ENCODE results near the gene SORCS2. TPM values are rescaled to one million over a fixed set of nuclear protein-coding genes. Genes with fewer than 3 reads are reported as not detected.

The SORCS2 gene
- polyA plus RNA-seq, 1 donor from 2014 or later = 1.0 TPM

DNA sequence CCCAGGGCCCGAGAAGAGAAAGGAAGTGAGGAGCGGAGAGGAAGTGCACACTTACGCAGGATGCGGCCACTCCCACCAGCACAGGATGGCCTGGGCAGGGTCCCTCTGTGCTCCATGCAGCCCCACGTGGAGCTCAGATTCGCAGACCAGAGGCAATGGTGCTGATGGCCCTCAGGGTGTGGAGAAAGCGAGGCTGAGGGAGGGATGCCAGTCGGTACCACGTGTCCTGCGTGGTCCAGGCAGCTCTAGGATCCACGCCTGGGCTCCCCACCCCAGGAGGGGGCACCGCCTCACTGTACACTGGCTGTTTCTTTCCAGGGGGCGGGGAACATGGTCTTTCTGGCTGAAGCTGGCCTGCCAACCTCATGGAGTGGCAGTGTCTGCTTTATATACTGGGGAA lies 505.5 kb downstream of the SORCS2 start:
- TF ChIP-seq SMC3 (conservative IDR thresholded peaks at IDR 0.05; ENCODE audit: poor library complexity) (no peak), EZH2 (IDR thresholded peaks at IDR 0.05; ENCODE audit: borderline replicate concordance, insufficient read depth, low read length, poor library complexity, severe bottlenecking) (no peak)
- TF ChIP-seq, protein P1, sequence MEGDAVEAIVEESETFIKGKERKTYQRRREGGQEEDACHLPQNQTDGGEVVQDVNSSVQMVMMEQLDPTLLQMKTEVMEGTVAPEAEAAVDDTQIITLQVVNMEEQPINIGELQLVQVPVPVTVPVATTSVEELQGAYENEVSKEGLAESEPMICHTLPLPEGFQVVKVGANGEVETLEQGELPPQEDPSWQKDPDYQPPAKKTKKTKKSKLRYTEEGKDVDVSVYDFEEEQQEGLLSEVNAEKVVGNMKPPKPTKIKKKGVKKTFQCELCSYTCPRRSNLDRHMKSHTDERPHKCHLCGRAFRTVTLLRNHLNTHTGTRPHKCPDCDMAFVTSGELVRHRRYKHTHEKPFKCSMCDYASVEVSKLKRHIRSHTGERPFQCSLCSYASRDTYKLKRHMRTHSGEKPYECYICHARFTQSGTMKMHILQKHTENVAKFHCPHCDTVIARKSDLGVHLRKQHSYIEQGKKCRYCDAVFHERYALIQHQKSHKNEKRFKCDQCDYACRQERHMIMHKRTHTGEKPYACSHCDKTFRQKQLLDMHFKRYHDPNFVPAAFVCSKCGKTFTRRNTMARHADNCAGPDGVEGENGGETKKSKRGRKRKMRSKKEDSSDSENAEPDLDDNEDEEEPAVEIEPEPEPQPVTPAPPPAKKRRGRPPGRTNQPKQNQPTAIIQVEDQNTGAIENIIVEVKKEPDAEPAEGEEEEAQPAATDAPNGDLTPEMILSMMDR (IDR thresholded peaks at IDR 0.05; ENCODE audit: poor library complexity, severe bottlenecking) = no peak
- H3K27me3 ChIP-seq (ENCODE audit: insufficient read depth, low read depth, low read length) = no peaks in the 10 kb centered on the region
- no peaks in the 10 kb centered on the region for H3K9me2 ChIP-seq (ENCODE audit: insufficient read depth, low read length)
- no peaks in the 10 kb centered on the region for H3K36me3 ChIP-seq (ENCODE audit: insufficient read depth, low read length)
- no peaks in the 10 kb centered on the region for H3K9me3 ChIP-seq (ENCODE audit: low read length)
- H3K9ac ChIP-seq (ENCODE audit: low read length) = no peak overlapping the region
- H3F3A ChIP-seq (ENCODE audit: insufficient read depth, low read length, poor library complexity, severe bottlenecking) = no peaks in the 10 kb centered on the region
- no peak overlapping the region for H2AFZ ChIP-seq (ENCODE audit: low read depth, low read length)
- H3K4me3 ChIP-seq (ENCODE audit: low read length) = no peak overlapping the region
- no peak overlapping the region for H3K27ac ChIP-seq (ENCODE audit: low read length)
- H3K79me2 ChIP-seq (replicated peaks; ENCODE audit: insufficient read depth, low read length) = no peaks in the 10 kb centered on the region
- H3K4me2 ChIP-seq (ENCODE audit: low read length) = no peak overlapping the region
- H4K20me1 ChIP-seq (ENCODE audit: insufficient read depth) = no peaks in the 10 kb centered on the region

DNA sequence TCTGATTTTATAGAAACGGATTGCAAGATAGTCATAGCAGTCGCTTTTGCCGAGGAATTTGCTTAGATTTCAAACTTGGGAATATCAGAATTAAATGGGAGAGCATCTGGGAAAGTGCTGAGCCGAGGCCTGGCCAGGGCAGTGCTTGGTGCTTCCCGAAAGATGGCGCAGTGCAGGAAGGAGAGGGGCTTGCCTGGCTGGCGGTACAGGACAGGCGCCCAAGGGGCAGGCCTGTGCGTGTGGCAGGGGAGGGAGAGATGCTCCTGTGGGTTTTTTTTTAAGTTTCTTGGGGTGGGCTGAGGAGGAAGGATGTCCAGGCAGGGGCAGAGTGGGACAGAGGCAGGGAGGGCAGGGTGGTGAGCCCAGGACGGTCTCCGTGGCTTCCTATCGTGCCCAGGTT lies 506.2 kb downstream of the SORCS2 start:
- Histone ChIP-seq H2AFZ (ENCODE audit: low read depth, low read length) (no peak overlapping the region), H3K27ac (ENCODE audit: low read length) (no peak overlapping the region), H4K20me1 (ENCODE audit: insufficient read depth) (no peaks in the 10 kb centered on the region), H3K4me2 (ENCODE audit: low read length) (no peak overlapping the region), H3K27me3 (ENCODE audit: insufficient read depth, low read depth, low read length) (no peaks in the 10 kb centered on the region), H3F3A (ENCODE audit: insufficient read depth, low read length, poor library complexity, severe bottlenecking) (no peaks in the 10 kb centered on the region), H3K79me2 (replicated peaks; ENCODE audit: insufficient read depth, low read length) (no peaks in the 10 kb centered on the region), H3K4me3 (ENCODE audit: low read length) (no peak overlapping the region), H3K9ac (ENCODE audit: low read length) (no peak overlapping the region), H3K36me3 (ENCODE audit: insufficient read depth, low read length) (no peaks in the 10 kb centered on the region), H3K9me2 (ENCODE audit: insufficient read depth, low read length) (no peaks in the 10 kb centered on the region), H3K9me3 (ENCODE audit: low read length) (no peaks in the 10 kb centered on the region)
- TF ChIP-seq EP300 (conservative IDR thresholded peaks at IDR 0.05; ENCODE audit: poor library complexity, severe bottlenecking) (no peak), MXI1 (conservative IDR thresholded peaks at IDR 0.05; ENCODE audit: poor library complexity, severe bottlenecking) (no peak), EZH2 (IDR thresholded peaks at IDR 0.05; ENCODE audit: borderline replicate concordance, insufficient read depth, low read length, poor library complexity, severe bottlenecking) (no peak), SMC3 (conservative IDR thresholded peaks at IDR 0.05; ENCODE audit: poor library complexity) (no peak), RAD21 (conservative IDR thresholded peaks at IDR 0.05) (no peak), TAF1 (IDR thresholded peaks at IDR 0.05; ENCODE audit: low read depth) (no peak), POLR2AphosphoS5 (IDR thresholded peaks at IDR 0.05) (no peak)
- TF ChIP-seq, protein P2, sequence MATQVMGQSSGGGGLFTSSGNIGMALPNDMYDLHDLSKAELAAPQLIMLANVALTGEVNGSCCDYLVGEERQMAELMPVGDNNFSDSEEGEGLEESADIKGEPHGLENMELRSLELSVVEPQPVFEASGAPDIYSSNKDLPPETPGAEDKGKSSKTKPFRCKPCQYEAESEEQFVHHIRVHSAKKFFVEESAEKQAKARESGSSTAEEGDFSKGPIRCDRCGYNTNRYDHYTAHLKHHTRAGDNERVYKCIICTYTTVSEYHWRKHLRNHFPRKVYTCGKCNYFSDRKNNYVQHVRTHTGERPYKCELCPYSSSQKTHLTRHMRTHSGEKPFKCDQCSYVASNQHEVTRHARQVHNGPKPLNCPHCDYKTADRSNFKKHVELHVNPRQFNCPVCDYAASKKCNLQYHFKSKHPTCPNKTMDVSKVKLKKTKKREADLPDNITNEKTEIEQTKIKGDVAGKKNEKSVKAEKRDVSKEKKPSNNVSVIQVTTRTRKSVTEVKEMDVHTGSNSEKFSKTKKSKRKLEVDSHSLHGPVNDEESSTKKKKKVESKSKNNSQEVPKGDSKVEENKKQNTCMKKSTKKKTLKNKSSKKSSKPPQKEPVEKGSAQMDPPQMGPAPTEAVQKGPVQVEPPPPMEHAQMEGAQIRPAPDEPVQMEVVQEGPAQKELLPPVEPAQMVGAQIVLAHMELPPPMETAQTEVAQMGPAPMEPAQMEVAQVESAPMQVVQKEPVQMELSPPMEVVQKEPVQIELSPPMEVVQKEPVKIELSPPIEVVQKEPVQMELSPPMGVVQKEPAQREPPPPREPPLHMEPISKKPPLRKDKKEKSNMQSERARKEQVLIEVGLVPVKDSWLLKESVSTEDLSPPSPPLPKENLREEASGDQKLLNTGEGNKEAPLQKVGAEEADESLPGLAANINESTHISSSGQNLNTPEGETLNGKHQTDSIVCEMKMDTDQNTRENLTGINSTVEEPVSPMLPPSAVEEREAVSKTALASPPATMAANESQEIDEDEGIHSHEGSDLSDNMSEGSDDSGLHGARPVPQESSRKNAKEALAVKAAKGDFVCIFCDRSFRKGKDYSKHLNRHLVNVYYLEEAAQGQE (IDR thresholded peaks at IDR 0.05; ENCODE audit: borderline replicate concordance) = no peak
- TF ChIP-seq, protein P1 (IDR thresholded peaks at IDR 0.05; ENCODE audit: poor library complexity, severe bottlenecking) = no peak

Data from neural cell (in vitro differentiated cells).